HG02798 (cell line): ENCODE results near the gene EIF4H.
A peak's percentile ranks its signal among the peaks of the same experiment; 100 is the strongest.
"Not testable (repeated sequence)": the region's sequence is repeated elsewhere in the genome, so short reads cannot be mapped to it uniquely, and the experiment has no call there.

Experiments used
- ATAC-seq: cut with Tn5 transposase; IDR thresholded peaks from one replicate; pipeline ENCODE4 v1.9.1; 2021; ENCODE audit warnings: mild to moderate bottlenecking; ENCODE audit not compliant: unreplicated experiment, poor library complexity

EIF4H gene

DNA sequence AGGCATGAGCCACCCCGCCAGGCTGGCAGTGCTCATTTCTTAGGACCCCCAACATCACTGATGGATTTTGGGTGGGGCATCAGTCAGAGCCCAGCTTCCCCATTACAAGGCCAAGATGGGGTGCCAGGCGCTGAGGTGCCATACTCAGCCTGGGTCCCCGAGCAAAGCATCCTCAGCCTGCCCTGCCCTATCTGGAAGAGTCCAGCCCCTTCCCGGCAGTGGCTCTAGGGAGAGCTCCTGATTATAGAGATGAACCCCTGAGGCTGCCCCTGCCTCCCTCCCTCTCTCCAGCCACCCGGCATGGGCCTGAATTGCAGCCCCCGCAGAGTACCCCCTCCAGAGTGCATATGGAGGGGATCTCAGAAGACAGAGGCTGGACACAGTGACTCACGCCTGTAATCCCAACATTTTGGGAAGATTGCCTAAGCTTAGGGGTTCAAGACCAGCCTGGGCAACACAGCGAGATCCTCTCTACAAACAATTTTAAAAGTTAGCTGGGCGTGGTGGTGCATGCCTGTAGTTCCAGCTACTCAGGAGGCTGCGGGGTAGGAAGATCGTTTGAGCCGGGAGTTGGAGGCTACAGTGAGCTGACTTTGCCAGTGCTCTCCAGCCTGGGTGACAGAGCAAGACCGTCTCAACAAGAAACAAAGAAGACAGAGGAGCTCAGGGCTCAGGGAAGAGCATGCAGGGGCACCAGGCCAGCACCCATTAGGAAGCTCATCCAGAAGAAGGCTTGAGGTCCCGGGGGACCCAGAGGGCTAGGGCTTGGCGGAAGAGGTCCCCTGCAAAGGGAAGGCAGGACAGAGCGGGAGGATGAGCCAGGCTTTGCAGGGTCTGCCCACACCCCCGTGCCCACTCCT lies 48.9 kb downstream of the EIF4H start:
- no peak for ATAC-seq

- ATAC-seq = no peak
These were observed 49.8 kb downstream of the EIF4H start for GRCh38 chr7:74223711-74224510.

GRCh38 chr7:74224511-74224832 lies 50.3 kb downstream of the EIF4H start:
- no peak for ATAC-seq

DNA sequence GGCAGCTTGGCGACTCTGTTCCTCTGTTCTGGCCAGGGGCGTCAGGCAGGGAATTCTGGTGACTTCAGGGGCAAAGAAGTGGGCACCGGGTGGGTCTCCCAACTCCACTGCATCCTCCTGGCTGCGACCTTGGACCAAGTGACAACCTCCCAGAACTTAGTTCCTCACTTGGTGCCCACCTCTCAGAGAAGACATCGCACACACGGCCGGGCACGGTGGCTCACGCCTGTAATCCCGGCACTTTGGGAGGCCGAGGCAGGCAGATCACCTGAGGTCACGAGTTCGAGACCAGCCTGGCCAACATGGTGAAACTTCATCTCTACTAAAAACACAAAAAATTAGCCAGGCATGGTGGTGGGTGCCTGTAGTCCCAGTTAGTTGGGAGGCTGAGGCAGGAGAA lies 50.8 kb downstream of the EIF4H start:
- not testable (repeated sequence) for ATAC-seq

DNA sequence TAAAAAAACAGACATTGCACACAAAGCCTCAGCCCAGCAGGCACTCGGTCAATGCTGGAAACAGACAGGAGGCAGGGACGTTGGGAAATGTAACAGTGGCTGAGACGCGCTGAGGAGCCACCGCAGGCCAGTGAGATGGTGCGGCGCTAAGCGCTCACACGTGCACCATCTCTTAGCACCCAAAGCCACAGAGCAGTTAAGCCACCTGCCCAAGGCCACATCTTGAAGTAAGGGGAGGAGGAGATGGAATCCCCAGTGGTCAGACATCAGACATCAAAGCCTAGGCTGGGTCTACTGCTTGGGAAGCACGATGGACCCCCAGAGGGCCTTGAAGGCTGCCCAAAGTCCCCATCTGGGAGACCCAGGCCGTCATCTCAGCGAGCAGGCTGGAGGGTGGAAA lies 51.2 kb downstream of the EIF4H start:
- no peak for ATAC-seq

GRCh38 chr7:74226633-74227032 lies 52.5 kb downstream of the EIF4H start:
- ATAC-seq = no peak

DNA sequence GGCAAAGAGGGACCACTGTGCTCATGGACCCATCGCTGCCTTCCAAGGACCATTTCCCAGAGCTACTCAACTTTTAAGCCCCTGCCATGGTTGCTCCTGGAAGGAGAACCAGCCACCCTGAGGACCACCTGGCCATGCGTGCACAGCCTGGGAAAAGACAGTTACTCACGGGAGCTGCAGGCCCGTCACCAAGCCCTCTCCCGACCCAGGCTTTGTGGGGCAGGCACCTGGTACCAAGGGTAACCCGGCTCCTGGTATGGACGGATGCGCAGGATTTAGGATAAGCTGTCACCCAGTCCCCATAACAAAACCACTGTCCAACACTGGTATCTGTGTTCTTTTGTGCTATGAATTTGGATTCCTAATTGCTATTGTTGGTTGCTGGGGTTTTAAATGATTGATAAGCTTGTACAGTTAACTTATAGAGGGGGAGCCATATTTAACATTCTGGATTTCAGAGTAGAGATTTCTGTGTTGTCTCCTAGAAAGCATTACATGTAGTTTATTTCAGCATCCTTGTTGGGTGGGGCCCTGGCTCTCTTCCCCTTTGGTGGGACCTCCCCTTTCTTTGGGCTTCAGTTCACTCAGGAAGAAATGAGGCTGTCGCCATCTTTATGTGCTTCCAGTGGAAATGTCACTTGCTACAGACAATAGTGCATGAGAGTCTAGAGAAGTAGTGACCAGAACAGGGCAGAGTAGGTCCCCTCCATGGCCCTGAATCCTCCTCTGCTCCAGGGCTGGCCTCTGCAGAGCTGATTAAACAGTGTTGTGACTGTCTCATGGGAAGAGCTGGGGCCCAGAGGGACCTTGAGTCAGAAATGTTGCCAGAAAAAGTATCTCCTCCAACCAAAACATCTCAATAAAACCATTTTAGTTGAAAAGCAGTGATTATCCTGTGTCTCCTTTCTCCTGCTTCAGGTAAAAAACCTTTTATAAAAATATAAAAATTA lies 55.1 kb downstream of the EIF4H start:
- no peak for ATAC-seq

DNA sequence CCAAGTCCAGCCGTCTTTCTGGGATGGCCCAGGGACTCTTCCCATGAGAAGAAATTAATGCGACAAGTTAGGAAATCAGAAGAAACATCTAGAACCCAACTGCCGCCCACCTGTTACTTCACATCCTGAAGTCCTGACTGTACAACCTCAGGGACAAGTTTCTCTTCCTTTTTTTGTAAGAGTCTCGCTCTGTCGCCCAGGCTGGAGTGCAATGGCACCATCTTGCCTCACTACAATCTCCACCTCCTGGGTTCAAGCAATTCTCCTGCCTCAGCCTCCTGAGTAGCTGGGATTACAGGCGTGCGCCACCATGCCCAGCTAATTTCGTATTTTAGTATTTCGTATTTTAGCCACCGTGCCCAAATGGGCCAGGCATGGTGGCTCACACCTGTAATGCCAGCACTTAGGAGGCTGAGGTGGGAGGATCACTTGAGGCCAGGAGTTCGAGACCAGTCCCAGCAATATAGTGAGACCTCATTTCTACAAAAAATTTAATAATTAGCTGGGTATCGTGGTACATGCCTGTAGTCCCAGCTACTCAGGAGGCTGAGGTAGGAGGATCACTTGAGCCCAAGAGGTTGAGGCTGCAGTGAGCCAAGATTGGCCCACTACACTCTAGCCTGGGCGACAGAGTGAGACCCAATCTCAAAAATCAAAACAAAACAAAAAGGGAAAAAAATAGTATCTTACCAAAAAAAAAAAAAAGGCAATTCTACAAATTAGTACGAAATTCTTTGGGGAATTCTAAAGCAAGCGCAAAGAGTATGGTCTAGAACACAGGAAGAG lies 56.5 kb downstream of the EIF4H start:
- ATAC-seq = peak; percentile 16

DNA sequence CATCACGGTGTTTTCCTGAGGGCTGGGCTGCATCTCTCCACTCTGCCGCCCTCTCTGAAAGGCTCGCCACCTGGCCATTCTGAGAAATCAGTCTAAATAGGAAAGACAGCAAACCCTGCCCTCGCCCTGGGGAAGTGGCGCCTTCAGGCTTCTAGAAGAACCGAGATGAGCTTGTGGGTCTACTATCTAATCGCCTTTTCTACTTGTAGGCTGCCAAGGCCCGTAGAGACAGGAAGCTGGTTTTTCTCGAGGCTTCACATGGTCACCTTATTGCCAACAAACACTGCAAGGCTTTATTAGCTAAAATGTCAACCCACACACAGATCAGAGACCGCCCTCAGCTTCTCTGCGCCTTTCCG lies 57.1 kb downstream of the EIF4H start:
- ATAC-seq = peak; percentile 80

DNA sequence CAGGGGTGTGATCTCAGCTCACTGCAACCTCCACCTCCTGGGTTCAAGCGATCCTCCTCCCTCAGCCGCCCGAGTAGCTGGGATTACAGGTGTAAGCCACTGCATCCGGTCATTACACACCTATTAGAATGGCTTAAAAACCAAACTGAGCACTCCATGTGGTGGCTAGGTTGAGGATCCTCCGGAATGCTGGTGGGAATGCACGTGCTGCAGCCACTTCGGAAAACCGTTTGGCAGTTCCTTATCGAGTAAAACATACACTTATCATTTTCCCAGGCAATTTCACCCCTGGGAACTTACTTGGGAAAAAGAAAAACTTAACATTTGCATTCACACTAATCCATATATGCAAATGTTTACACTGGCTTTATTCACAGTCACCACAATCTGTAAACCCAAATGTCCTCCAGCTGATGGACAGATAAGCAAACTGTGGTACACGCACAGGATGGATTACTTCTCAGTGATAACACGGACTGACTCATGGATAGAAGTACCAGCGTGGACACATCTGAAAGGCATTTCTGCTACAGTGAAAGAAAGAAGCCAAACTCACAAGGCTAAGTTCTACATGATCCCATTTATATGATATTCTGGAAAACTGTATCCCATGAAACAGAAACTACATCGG lies 59.6 kb downstream of the EIF4H start:
- ATAC-seq = no peak

DNA sequence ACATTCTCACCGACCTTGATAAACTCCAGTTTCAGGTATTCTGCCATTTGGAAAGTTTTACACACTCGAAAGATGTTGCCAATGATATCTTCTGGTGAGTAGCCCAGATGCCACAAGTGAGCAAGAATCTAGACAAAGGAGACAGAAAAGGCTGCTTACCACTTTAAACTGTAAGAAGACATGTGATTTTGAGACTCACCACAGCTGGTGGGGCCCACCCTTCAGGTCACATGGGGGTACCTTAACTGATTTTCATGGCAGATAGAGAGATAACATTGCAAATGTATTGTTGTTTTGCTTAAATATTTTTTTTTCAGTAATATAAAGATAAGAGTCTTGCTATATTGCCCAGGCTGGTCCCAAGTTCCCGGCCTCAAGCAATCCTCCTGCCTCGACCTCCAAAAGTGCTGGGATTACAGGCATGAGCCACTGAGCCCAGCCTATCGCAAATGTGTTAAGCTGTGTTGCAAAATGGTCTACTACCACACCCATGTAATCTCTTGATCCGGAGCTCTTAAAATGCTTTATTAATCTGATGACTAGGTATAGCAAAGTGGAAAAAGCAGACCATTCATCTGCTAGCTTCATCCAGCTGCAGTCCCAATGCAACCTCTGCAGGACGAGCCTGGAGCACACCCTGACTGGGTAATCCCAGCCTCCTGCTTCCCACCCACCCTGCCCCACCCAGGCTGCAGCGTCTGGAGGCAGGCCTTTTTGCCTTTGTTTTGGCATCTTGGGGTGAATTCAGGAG lies 61.5 kb downstream of the EIF4H start:
- ATAC-seq = no peak

GRCh38 chr7:74236284-74236683 lies 62.1 kb downstream of the EIF4H start:
- no peak for ATAC-seq

DNA sequence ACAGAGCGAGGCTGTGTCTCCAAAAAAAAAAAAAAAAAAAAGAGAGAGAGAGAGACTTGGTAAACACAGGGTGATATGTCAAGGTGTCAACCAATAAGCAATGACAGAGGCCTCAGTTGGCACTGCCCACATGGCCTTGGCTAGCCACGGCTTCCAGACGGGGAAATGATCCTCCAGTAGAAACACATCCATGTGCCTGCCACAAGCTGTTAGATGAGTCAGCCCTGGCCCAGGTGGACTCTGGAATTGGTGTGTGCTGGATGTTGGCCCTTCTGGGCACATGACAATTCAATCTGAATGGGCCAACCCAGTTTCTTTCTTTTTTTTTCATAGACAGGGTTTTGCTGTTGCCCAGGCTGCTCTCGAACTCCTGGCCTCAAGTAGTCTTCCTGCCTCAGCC lies 66.3 kb downstream of the EIF4H start:
- no peak for ATAC-seq

DNA sequence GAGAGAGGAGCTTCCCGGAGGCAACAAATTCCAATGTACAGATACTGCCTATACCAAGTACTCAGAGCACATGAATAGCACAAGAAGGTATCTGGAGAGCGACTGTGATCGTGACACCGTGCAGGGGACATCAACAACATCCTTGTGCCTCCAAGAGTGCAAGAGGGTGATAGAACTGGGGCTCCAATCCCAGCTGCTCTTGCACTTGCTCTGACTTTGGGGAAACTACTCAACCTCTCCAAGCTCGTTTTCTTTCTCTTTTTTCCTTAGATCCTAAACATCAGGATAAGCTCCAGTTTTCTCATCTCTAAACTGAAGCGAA lies 67.9 kb downstream of the EIF4H start:
- no peak for ATAC-seq

GRCh38 chr7:74246497-74246896 lies 72.3 kb downstream of the EIF4H start:
- no peak for ATAC-seq
